HepG2 (cell line): ENCODE data around the gene KCNH8.

Experiments used
- ELK4 ChIP-seq: sonication (generic); formaldehyde crosslinking; IDR thresholded peaks from 2 replicates; pipeline ENCODE4 v1.9.0; 2021; ENCODE audit warnings: missing genetic modification reagents, borderline replicate concordance
- TBP ChIP-seq: sonication (generic); formaldehyde crosslinking; IDR thresholded peaks from 2 replicates; pipeline ENCODE4 v1.5.0; 2020; ENCODE audit warnings: missing genetic modification reagents

GRCh38 chr3:19254189-19254588 lies 105.9 kb downstream of the KCNH8 start:
- TF ChIP-seq TBP (CRISPR knock-in tag) (no peak), ELK4 (CRISPR knock-in tag) (no peak)
